Activated naive CD4-positive, alpha-beta T cell treated with anti-CD3 and anti-CD28 coated beads, Interleukin-2, amount 50 U/mL, for 24 hours (primary cell): ENCODE results near the gene MCTP1.
"Not testable (repeated sequence)": the region's sequence is repeated elsewhere in the genome, so short reads cannot be mapped to it uniquely, and the experiment has no call there.

Experiments
- H3K27ac Mint-ChIP-seq: one replicate; pipeline ENCODE4 v1.8.0; 2021; ENCODE audit warnings: mild to moderate bottlenecking, mixed read lengths
- H3K27me3 Mint-ChIP-seq: one replicate; pipeline ENCODE4 v1.8.0; 2021; ENCODE audit warnings: mixed read lengths
- H3K36me3 Mint-ChIP-seq: one replicate; pipeline ENCODE4 v1.8.0; 2021; ENCODE audit warnings: mixed read lengths
- H3K4me1 Mint-ChIP-seq: one replicate; pipeline ENCODE4 v1.8.0; 2021; ENCODE audit warnings: mixed read lengths
- H3K4me3 Mint-ChIP-seq: one replicate; pipeline ENCODE4 v1.8.0; 2021; ENCODE audit warnings: mild to moderate bottlenecking, mixed read lengths
- H3K9me3 Mint-ChIP-seq: one replicate; pipeline ENCODE4 v1.8.0; 2021; ENCODE audit warnings: mixed read lengths

The MCTP1 gene

DNA sequence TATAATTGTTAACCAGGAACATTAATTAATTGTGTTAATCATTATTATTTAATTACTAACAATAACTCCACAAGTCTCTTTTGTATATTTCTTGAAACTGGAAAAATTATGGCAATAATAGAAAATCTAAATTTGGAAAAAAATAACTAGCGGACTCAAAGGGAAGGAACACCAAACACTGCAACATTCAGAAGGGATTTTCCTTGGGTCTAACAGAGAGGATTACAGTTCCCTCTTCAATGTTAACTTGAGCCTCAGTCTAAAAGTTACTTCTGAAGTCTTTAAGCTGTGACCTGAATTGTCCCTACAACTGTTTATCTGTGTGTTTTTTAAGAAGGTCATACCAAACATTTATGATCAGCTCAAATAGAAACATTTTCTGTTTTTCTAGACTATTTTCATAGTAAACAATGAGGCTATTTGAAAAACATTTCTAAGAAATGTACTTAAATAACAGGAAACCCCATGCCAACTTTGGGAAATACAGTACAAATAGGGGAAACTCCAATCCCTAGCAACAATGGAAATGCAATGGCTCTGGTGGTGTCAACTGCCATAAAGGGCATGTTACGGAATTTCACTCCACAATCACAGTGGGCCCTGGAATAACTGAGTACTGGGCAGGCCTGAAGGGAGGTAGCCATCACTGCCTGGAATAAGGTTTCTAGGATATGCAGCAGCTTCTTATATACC lies 61.2 kb downstream of the MCTP1 start:
- Mint-ChIP-seq H3K9me3 (peaks cover 4% of the 10 kb centered on the region), H3K27ac (no peak overlapping the region), H3K4me1 (no peaks in the 10 kb centered on the region)

DNA sequence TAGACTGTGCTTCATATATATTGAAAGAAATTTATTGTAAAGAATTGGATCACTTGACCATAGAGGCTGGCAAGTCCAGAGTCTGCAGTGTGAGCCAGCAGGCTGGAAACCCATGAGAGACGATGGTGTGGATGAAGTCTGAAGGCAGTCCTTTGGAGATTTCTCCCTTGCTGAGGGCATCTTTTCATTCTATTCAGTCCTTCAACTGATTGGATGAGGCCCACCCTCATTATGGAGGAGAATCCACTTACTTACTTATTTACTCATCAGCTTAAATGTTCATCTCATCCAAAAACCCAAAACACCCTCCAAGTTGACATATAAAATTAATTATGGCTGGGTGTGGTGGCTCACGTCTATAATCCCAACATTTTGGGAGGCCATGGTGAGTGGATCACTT lies 62.1 kb downstream of the MCTP1 start:
- Mint-ChIP-seq H3K4me1 (no peaks in the 10 kb centered on the region), H3K27ac (no peak overlapping the region), H3K9me3 (peaks cover 4% of the 10 kb centered on the region), H3K36me3 (no peaks in the 10 kb centered on the region), H3K4me3 (no peak overlapping the region), H3K27me3 (no peaks in the 10 kb centered on the region)

More for the DNA sequence above, 61.2 kb downstream of the MCTP1 start:
- Mint-ChIP-seq H3K27me3 (no peaks in the 10 kb centered on the region), H3K36me3 (no peaks in the 10 kb centered on the region), H3K4me3 (no peak overlapping the region)

DNA sequence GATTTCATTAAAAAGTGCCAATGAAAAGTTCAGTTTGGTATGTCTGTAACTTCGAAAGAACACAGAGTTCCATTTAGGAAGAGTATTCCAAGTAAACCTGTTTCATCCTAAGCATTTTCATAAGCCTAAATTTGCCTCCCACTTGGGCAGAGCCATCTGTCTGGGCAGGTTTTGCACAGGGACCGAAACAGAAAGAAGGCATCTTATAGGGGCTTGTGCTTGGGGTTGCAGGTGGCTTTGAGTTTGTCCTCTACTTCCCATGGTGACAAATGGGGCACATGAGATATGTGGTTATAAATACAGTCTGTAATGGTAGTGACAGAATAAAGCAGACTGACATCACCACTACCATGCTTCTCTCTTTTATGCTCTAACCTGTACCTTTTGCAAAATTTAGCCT lies 63.7 kb downstream of the MCTP1 start:
- Mint-ChIP-seq H3K4me3 (no peak overlapping the region), H3K9me3 (peaks cover 4% of the 10 kb centered on the region), H3K4me1 (no peaks in the 10 kb centered on the region), H3K27ac (no peak overlapping the region), H3K36me3 (no peaks in the 10 kb centered on the region), H3K27me3 (no peaks in the 10 kb centered on the region)

DNA sequence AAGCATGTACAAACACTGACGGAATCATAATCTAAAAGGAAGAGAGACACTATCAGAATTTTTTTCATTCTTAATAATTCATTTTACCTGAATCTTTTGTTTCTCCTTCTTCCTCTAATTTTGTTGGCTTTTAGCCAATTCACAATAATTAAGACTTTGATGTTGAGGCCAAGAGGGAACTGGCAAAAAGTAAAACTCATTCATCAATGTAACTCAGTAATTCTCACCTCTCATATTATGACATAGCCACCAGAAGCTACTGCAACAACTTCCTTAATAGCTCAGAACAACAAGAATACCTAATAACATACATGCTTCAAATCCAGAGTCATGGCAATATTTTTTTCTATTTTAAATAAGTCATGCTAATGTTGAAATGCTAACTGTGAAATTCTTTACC lies 64.5 kb downstream of the MCTP1 start:
- peaks cover 4% of the 10 kb centered on the region for H3K9me3 Mint-ChIP-seq
- H3K27me3 Mint-ChIP-seq = no peaks in the 10 kb centered on the region
- H3K27ac Mint-ChIP-seq = no peak overlapping the region
- H3K4me1 Mint-ChIP-seq = no peaks in the 10 kb centered on the region
- H3K4me3 Mint-ChIP-seq = no peak overlapping the region
- H3K36me3 Mint-ChIP-seq = no peaks in the 10 kb centered on the region

DNA sequence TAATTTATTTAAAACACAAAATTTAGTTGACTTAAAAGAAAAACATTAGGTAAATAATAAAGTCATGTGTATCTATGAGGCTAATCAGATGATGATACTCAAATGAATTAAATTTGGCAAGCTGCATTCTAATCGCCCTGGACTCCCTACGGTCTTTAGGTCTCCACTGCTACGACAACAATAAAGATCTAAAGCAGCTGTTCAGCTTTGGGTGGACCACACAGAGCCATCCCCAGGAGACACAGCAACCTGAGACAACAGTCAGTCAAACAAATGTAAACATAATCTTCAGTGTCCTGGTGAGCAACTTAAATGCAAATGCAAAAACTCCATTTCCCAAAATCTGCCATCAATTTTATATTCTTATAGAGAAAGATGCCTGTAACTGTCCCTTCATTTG lies 65.5 kb downstream of the MCTP1 start:
- peaks cover 4% of the 10 kb centered on the region for H3K9me3 Mint-ChIP-seq
- no peak overlapping the region for H3K4me3 Mint-ChIP-seq
- no peaks in the 10 kb centered on the region for H3K27me3 Mint-ChIP-seq
- H3K4me1 Mint-ChIP-seq = no peaks in the 10 kb centered on the region
- no peak overlapping the region for H3K27ac Mint-ChIP-seq
- H3K36me3 Mint-ChIP-seq = no peaks in the 10 kb centered on the region

DNA sequence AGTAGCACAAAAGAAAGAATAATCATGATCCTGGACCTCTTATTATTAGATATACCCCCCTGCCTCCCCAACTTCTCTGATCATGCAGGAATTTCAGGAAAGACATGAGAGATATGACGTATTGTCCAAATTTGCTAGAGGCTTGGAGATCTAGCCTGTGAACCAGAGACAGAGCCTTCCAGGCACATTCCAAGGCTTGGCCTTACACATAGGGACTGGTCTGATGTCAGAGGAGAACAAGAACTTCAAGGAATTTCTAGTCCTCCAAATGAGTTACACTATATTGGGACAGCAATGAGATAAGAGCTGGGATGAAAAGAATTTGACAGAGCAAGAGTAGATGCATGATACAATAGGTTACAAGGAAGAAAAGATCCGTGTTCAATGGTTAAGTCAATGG lies 67.0 kb downstream of the MCTP1 start:
- Mint-ChIP-seq H3K27ac (no peak overlapping the region), H3K27me3 (no peaks in the 10 kb centered on the region), H3K36me3 (no peaks in the 10 kb centered on the region), H3K4me1 (no peaks in the 10 kb centered on the region), H3K4me3 (no peak overlapping the region), H3K9me3 (peaks cover 4% of the 10 kb centered on the region)

DNA sequence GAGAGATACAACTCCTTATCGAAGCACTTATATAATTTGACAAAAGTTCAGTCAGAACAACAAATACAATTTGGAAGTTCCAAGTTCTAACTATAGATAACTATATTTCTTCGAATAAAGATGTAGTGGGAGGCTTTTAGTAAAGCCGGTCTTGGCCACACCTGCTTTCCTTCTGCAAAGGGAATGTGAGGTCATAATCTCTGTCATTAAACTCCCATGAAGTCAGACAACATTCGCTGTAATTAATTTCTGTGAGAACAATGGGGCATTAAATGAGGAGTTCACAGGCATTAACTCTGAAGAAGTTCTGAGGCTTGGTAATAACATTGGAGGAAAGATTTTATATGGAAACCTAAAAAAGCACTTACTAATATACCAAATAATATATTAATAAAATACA lies 67.5 kb downstream of the MCTP1 start:
- Mint-ChIP-seq H3K36me3 (no peaks in the 10 kb centered on the region), H3K27ac (no peak overlapping the region), H3K27me3 (no peaks in the 10 kb centered on the region), H3K9me3 (peaks cover 4% of the 10 kb centered on the region), H3K4me3 (no peak overlapping the region), H3K4me1 (no peaks in the 10 kb centered on the region)

DNA sequence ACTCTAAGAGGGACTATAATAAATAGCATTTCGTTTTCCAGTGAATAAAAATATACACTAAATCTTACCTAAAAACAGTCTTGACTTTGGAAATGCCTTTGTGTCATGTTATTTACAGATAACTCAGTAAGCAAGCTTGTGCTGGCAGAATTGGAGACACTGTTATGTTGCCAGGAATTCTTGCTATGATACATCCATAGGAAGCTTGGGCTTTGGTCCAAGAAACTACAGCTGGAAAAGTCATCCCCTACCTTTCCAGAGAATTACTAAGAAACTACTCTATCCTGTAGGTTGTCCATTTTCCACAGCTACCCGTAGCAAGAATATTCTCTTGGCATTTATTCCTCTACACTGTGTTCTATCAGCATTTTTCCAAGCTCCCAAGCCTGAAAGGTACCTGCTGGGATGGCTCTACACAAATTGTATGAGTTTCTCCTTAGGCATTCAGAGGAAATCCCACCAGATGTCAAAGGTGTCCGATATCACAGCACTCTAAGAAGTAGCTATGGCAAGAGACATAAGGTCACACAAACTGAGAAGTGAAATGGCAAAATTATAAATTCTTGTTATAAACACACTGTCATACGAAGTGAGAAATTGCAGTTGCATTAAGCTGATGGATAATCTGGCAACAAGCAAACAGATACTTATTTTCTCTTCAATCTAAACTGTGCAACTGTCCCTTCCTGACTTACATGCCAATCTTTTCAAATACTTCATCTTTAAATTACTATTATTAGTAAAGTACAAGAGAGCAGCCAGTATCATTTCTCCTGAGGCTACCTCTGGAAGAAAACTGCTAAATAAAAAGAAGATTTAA lies 68.5 kb downstream of the MCTP1 start:
- peaks cover 6% of the 10 kb centered on the region for H3K27me3 Mint-ChIP-seq
- H3K36me3 Mint-ChIP-seq = peaks cover 2% of the 10 kb centered on the region
- H3K4me1 Mint-ChIP-seq = no peaks in the 10 kb centered on the region
- peaks cover 9% of the 10 kb centered on the region for H3K9me3 Mint-ChIP-seq
- no peak overlapping the region for H3K4me3 Mint-ChIP-seq
- no peak overlapping the region for H3K27ac Mint-ChIP-seq

DNA sequence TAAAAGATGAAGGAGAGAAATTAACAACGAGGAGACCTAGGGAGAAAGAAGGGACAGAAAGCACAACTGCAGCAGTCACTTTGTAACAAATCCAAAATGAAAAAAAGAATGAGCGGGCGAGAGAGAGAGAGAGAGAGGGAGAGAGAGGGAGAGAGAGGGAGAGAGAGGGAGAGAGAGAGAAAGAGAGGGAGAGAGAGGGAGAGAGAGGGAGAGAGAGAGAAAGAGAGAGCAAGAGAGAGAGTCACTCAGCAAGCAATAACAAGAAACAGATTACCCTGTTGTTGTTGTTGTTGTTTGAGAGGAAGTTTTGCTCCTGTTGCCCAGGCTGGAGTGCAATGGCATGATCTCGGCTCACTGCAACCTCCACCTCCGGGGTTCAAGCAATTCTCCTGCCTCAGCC lies 77.1 kb downstream of the MCTP1 start:
- not testable (repeated sequence) for H3K36me3 Mint-ChIP-seq, H3K27me3 Mint-ChIP-seq, H3K4me3 Mint-ChIP-seq, H3K27ac Mint-ChIP-seq, H3K9me3 Mint-ChIP-seq, H3K4me1 Mint-ChIP-seq

DNA sequence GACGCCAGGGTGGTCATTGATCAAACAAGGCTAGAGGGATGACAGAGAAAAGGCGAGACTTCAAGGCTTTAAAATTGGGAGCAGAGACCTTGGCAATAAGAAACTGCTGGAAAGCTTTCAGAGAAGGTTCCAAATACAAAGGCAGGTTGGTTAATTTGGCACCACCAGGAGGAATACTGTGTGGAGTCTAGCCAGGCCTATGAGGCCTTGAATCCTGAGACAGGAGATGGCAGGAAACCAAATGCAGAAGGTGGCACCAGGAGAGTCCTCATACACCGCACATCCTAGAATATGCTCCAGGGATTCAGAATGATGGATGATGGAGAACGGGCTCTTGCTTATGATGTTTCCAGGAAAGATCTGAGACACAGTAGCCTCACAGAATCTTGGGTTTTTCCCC lies 90.0 kb downstream of the MCTP1 start:
- Mint-ChIP-seq H3K4me1 (no peaks in the 10 kb centered on the region), H3K27me3 (no peaks in the 10 kb centered on the region), H3K9me3 (no peaks in the 10 kb centered on the region), H3K4me3 (no peak overlapping the region), H3K36me3 (no peaks in the 10 kb centered on the region), H3K27ac (no peak overlapping the region)

DNA sequence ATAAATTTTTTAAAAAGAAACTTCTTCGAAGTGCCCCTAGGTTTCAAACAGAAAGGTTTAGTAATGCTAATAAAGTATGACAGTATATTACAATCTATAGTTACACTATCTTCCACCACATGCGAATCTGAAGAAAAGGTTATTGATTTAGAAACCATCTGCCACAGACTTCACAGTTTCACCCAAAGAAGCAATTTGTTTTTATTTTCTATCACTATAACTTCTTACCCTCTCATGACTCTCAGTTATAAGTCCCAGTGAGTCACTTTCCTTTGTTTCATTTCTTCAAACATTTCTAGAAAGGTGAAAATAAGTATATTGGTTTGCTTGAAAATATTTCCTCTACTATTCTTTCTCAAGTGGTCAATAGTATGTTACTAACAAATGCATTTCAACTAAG lies 93.6 kb downstream of the MCTP1 start:
- Mint-ChIP-seq H3K27ac (no peak overlapping the region), H3K4me1 (no peaks in the 10 kb centered on the region), H3K36me3 (no peaks in the 10 kb centered on the region), H3K27me3 (no peaks in the 10 kb centered on the region), H3K9me3 (no peaks in the 10 kb centered on the region), H3K4me3 (no peak overlapping the region)

DNA sequence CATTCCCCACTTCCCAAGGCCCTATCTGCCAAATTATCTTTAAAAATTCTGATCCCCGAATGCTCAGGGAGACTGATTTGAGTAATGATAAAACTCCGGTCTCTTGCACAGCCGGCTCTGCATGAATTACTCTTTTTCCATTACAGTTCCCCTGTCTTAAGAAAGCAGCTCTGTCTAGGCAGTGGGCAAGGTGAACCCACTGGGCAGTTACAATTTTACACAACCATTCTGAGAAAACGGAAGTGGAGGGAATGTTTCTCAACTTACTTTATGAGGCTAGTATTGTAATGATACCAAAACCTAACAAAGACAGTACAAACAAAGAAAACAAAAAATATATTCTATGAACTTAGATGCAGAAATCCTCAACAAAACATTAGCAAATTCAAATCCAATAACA lies 100.0 kb downstream of the MCTP1 start:
- Mint-ChIP-seq H3K9me3 (no peaks in the 10 kb centered on the region), H3K36me3 (no peaks in the 10 kb centered on the region), H3K4me1 (no peaks in the 10 kb centered on the region), H3K27ac (no peak overlapping the region), H3K27me3 (peaks cover 2% of the 10 kb centered on the region), H3K4me3 (no peak overlapping the region)

DNA sequence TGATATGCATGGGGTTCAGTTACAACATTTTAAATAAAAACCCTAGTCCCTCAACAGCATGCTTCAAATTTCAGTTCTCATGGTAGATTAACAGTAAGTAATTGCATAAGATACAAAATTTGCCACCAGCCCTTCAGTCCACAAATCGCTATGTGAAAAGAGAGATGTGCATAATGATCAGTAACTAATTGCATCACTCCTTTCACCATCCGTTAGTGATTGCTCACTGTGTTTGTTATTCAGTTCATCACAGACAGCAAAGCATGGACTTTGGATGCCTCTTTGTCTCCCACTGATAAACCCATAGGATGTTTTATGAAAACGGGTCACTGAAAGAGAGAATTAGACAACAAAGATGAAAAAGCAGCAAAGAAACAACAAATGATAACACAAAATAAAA lies 103.2 kb downstream of the MCTP1 start:
- H3K36me3 Mint-ChIP-seq = no peaks in the 10 kb centered on the region
- peaks cover 4% of the 10 kb centered on the region for H3K27me3 Mint-ChIP-seq
- no peaks in the 10 kb centered on the region for H3K9me3 Mint-ChIP-seq
- H3K4me1 Mint-ChIP-seq = no peaks in the 10 kb centered on the region
- H3K4me3 Mint-ChIP-seq = no peak overlapping the region
- no peak overlapping the region for H3K27ac Mint-ChIP-seq

DNA sequence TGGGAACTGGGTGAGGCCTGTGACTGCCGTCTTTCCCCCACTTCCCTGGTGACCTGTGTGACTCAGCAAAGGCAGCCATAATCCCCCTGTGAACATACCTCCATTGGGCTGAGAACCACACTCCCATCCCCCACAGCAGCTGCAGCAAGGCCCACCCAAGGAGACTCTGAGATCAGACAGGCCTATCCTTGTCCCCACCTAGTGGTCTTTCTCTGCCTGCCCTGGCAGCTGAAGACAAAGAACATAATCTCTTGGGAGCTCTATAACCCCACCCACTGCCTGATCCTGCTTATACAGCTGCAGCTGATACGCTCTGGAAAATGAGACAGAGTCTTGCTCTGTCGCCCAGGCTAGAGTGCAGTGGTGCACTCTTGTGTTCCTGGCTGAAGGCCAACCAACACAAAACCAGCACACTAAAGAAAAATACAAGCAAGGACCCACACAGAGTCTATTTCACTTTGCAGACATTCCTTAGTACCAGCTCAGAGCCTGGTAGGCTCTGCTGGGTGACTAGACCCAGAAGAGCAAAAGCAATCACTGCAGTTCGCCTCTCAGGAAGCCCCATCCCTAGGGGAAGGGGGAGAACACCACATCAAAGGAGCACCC lies 106.7 kb downstream of the MCTP1 start:
- Mint-ChIP-seq H3K9me3 (no peaks in the 10 kb centered on the region), H3K27ac (no peak overlapping the region), H3K4me3 (no peak overlapping the region), H3K36me3 (no peaks in the 10 kb centered on the region), H3K27me3 (peaks cover 4% of the 10 kb centered on the region), H3K4me1 (no peaks in the 10 kb centered on the region)

DNA sequence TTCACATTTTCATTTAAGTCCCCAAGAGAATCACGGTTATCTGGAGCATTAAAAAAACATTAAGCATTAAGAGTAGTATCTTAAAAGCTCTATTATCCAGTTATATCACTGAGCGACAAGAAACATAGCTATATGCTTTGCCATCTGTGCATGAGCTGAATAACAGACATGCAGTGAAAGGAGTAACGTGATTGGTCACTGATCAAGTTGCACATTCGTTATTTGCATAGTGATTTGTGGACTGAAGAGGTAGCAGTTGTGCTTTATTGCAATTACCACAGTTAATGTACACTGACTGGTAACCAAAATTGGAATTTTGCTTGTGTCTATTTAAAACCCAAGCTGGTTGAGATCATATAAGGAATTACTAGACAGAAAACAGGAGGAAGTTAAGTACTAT lies 107.4 kb downstream of the MCTP1 start:
- Mint-ChIP-seq H3K9me3 (no peaks in the 10 kb centered on the region), H3K4me1 (no peaks in the 10 kb centered on the region), H3K4me3 (no peak overlapping the region), H3K27ac (no peak overlapping the region), H3K36me3 (no peaks in the 10 kb centered on the region), H3K27me3 (peaks cover 4% of the 10 kb centered on the region)

DNA sequence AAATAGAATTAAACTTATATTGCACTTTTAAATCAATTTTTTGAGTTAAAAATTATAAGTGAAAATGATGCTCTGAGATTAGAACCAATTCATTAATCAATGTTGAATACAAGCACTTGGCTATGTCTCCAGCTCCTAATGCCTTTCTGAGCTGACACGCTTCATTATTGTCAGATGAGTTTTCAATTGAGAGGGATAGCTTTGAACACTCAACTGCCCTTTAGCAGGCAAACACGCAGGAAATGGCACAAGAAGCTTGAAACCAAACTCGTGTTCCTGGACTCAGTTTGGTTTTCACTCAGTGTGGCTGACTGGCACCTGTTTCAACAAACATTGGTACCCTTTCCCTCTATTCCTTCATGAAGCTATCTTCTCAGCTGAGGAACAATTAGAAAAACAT lies 109.8 kb downstream of the MCTP1 start:
- Mint-ChIP-seq H3K27me3 (peaks cover 2% of the 10 kb centered on the region), H3K36me3 (no peaks in the 10 kb centered on the region), H3K4me3 (no peak overlapping the region), H3K27ac (no peak overlapping the region), H3K9me3 (peaks cover 8% of the 10 kb centered on the region), H3K4me1 (no peaks in the 10 kb centered on the region)
